Calu3 (cell line): Measurements from ENCODE around the gene GTSE1. TPM values are rescaled to one million over a fixed set of nuclear protein-coding genes. Genes with fewer than 3 reads are reported as not detected.

Experiments used
- BruUV-seq: library from RNA; stranded (reverse); fragments of 400-500 nt; replicated peaks from 2 replicates; lab custom pipeline; 2021; lab: Mats Ljungman, UMichigan
- CTCF ChIA-PET: fragments of 300-600 bp; sonication (Branson Sonifier 250); formaldehyde crosslinking; loops from one replicate; lab custom pipeline; 2022; ENCODE audit warnings: antibody characterized with exemption; lab: Charles Lee
- DNase-seq: peaks from one replicate; pipeline ENCODE4 v3.0.0; 2022
- H3K27ac Mint-ChIP-seq: one replicate; pipeline ENCODE4 v1.8.0; 2022; ENCODE audit warnings: mixed read lengths; ENCODE audit not compliant: unreplicated experiment
- H3K27me3 Mint-ChIP-seq: one replicate; pipeline ENCODE4 v1.8.0; 2022; ENCODE audit warnings: mixed read lengths; ENCODE audit not compliant: unreplicated experiment
- H3K36me3 Mint-ChIP-seq: one replicate; pipeline ENCODE4 v1.8.0; 2022; ENCODE audit warnings: mild to moderate bottlenecking, moderate library complexity, mixed read lengths; ENCODE audit not compliant: insufficient read depth, unreplicated experiment
- H3K4me1 Mint-ChIP-seq: one replicate; pipeline ENCODE4 v1.8.0; 2022; ENCODE audit warnings: mild to moderate bottlenecking, low read depth, mixed read lengths; ENCODE audit not compliant: unreplicated experiment
- H3K4me3 Mint-ChIP-seq: one replicate; pipeline ENCODE4 v1.8.0; 2022; ENCODE audit warnings: mild to moderate bottlenecking, low read depth, moderate library complexity, mixed read lengths; ENCODE audit not compliant: unreplicated experiment
- H3K9me3 Mint-ChIP-seq: one replicate; pipeline ENCODE4 v1.8.0; 2022; ENCODE audit warnings: low read depth, mixed read lengths; ENCODE audit not compliant: unreplicated experiment
- CTCF ChIP-seq: fragments of 200-600 bp; IDR thresholded peaks from one replicate; pipeline ENCODE4 v1.8.0; 2022; ENCODE audit warnings: antibody characterized with exemption; ENCODE audit not compliant: unreplicated experiment
- intact Hi-C: fragments of 100-400 bp; cut with micrococcal nuclease; formaldehyde crosslinking; loops from one replicate; pipeline ENCODE4 v1.10.0; 2022; ENCODE audit not compliant: unreplicated experiment
- total RNA-seq: library from RNA; stranded (reverse); gene quantifications from 2 replicates; pipeline ENCODE4 v1.2.3, GENCODE V29; 2022

Gene GTSE1
- total RNA-seq, 1 experiment from 2014 or later: 53.5 TPM

DNA sequence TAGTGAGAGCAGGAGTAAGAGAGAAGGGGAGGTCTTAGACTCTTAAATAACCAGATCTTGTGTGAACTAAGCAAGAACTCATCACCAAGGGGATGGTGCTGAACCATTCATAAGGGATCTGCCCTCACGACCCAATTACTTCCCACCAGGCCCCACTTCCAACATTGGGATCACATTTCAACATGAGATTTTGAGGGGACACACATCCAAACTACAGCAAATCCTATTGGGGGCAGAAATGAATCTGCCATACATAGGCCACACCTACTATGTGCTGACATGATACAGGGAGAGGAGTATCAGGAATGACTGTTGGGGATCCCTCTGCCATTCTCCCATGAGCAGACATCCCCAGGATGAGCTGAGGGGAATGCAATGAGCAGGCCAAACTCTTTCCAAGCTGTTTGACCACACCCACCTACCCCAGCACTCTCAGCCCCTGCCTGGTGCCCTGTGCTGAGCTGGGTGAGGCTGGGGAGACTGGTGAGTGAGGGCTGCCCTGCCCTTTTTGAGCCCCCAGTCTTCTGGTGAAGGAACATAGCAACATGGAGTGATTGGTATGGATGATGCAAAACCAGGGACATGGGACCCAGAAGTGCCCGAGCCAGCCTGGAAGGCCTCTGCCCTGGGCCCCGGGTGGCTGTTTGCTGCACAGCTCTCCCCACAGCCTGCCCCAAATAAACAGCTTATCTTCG, 1.2 kb upstream of the GTSE1 start:
- DNase-seq: no peak
- Mint-ChIP-seq H3K9me3 (peaks cover 3% of the 10 kb centered on the region), H3K4me3 (peak overlapping the region; percentile 98), H3K4me1 (peaks cover 27% of the 10 kb centered on the region), H3K27me3 (no peaks in the 10 kb centered on the region), H3K36me3 (peaks cover 61% of the 10 kb centered on the region), H3K27ac (peak overlapping the region; percentile 92)
- no peak for TF ChIP-seq CTCF
- no TSS peak for BruUV-seq
- intact Hi-C loops: no loop called here
- CTCF ChIA-PET: interaction anchor here (0.8 to 1.4 kb wide), 3 partner anchors 12 to 312 kb away, joined by 3 to 8 read pairs (median 4); no protein-coding TSS in a partner anchor

DNA sequence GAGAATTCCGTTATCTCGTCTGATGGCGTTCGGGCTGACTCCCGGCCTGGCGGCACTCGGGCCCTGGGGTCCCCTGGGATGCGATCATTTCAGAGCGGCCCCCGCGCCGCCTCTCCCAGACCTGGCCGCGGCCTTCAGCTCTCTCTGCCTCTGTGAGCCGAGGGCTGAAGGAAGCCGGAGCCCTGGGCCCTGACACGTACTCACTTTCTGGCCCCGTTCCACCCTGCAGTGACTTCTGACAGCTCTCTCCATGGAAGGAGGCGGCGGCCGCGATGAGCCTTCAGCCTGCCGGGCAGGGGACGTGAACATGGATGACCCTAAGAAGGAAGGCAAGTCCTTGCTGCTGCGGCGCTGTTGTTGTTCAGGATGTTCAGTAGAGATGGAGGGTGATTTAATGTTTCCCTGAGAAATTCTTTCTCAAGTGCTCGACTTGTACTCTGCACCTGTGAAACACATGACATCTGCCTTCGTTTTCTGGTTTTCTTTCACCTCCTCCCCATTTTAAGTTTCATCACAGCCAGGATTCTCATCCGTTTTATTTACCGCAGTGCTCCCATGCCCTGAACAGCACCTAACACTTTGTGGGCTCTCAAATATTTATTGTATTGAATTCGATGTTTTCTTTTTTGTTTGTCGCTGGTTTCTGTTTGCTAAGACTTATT, 612 bp downstream of the GTSE1 start:
- CTCF ChIA-PET: interaction anchor here (0.6 to 1.6 kb wide), 3 partner anchors 99 to 313 kb away, joined by 3 to 5 read pairs (median 3); no protein-coding TSS in a partner anchor
- H3K36me3 Mint-ChIP-seq: peaks cover 49% of the 10 kb centered on the region
- intact Hi-C loops: no loop called here

DNA sequence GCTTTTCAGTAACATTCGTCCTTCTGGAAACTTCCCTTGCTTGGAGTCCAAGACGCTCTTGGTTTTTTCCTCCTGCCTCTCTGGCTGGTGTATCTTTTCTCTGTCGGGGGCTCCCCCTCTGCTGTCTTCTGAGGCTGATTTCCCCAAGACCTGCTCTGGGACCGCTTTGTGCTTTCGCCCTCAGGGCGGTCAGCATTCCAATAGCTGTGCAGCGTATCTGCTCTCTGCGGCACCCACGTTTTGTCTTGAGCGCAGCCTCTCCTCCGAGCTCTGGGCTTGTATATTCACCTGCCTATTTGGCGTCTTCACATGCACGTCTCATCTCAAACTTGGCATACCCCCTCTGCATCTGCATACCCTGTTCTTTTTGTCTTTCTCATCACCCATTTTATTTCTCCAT, 2.4 kb downstream of the GTSE1 start:
- Mint-ChIP-seq H3K4me1 (peaks cover 38% of the 10 kb centered on the region), H3K4me3 (peak overlapping the region; percentile 98), H3K27me3 (no peaks in the 10 kb centered on the region), H3K27ac (no peak overlapping the region), H3K36me3 (peaks cover 47% of the 10 kb centered on the region), H3K9me3 (no peaks in the 10 kb centered on the region)
- intact Hi-C loops: no loop called here
- CTCF ChIA-PET: no interaction called here
- TF ChIP-seq CTCF: no peak
- DNase-seq: no peak
- BruUV-seq: no TSS peak

More for the DNA sequence above, 612 bp downstream of the GTSE1 start:
- BruUV-seq: TSS peak; percentile 54
- peak; percentile 17 for DNase-seq
- Mint-ChIP-seq H3K27me3 (no peaks in the 10 kb centered on the region), H3K4me1 (peaks cover 27% of the 10 kb centered on the region), H3K27ac (peak overlapping the region; percentile 58), H3K9me3 (no peaks in the 10 kb centered on the region), H3K4me3 (peak overlapping the region; percentile 98)
- no peak for TF ChIP-seq CTCF

- no peaks in the 10 kb centered on the region for H3K27me3 Mint-ChIP-seq
- no peak overlapping the region for H3K27ac Mint-ChIP-seq
- intact Hi-C loops: no loop called here
- H3K36me3 Mint-ChIP-seq: peaks cover 47% of the 10 kb centered on the region
- H3K4me1 Mint-ChIP-seq: peaks cover 38% of the 10 kb centered on the region
- no peaks in the 10 kb centered on the region for H3K9me3 Mint-ChIP-seq
- no peak for DNase-seq
- CTCF ChIA-PET: no interaction called here
- no TSS peak for BruUV-seq
- TF ChIP-seq CTCF: no peak
- H3K4me3 Mint-ChIP-seq: no peak overlapping the region
Measured at GRCh38 chr22:46300491-46300890, 3.8 kb downstream of the GTSE1 start.
